OCI-LY7 (cell line): ENCODE results near the gene FBXL20. TPM values are rescaled to one million over a fixed set of nuclear protein-coding genes. Genes with fewer than 3 reads are reported as not detected.
A peak's percentile ranks its signal among the peaks of the same experiment; 100 is the strongest.

Source experiments
- BruUV-seq: library from RNA; stranded (reverse); fragments of 400-500 nt; replicated peaks from 2 replicates; lab custom pipeline; 2021; lab: Mats Ljungman, UMichigan
- CTCF ChIA-PET: fragments of 300-600 bp; sonication (Branson Sonifier 250); formaldehyde crosslinking; loops from one replicate; lab custom pipeline; 2022; ENCODE audit warnings: antibody characterized with exemption; ENCODE audit not compliant: unreplicated experiment; lab: Charles Lee
- POLR2A ChIA-PET: fragments of 300-600 bp; sonication (Branson Sonifier 250); formaldehyde crosslinking; loops from one replicate; lab custom pipeline; 2022; ENCODE audit warnings: antibody characterized with exemption; lab: Charles Lee
- DNase-seq: peaks from one replicate; pipeline ENCODE4 v3.0.0-alpha.2; 2015; ENCODE audit warnings: low spot score
- H2AFZ ChIP-seq: fragments of 200-600 bp; sonication (generic), shearing (Covaris generic); 2 replicates; pipeline ENCODE4 v1.6.1; 2014; ENCODE audit warnings: mild to moderate bottlenecking, antibody characterized with exemption, low read length, moderate library complexity
- H3K27ac ChIP-seq: fragments of 200-600 bp; sonication (generic); 2 replicates; pipeline ENCODE4 v1.5.1; 2014; ENCODE audit warnings: mixed run types, low read depth, mild to moderate bottlenecking, moderate library complexity, low read length, inconsistent platforms; ENCODE audit not compliant: poor library complexity, severe bottlenecking
- H3K36me3 ChIP-seq: fragments of 200-600 bp; sonication (generic); 2 replicates; pipeline ENCODE4 v1.6.1; 2014; ENCODE audit warnings: mild to moderate bottlenecking, antibody characterized with exemption, low read length, moderate library complexity, mixed read lengths; ENCODE audit not compliant: insufficient read depth
- H3K4me1 ChIP-seq: fragments of 200-600 bp; sonication (generic); 2 replicates; pipeline ENCODE4 v1.5.1; 2014; ENCODE audit warnings: mild to moderate bottlenecking, low read length; ENCODE audit not compliant: insufficient read depth, poor library complexity, severe bottlenecking
- H3K4me2 ChIP-seq: fragments of 200-600 bp; sonication (generic); 2 replicates; pipeline ENCODE4 v1.6.1; 2014; ENCODE audit warnings: mild to moderate bottlenecking, low read length
- H3K4me3 ChIP-seq: fragments of 200-600 bp; sonication (generic); 2 replicates; pipeline ENCODE4 v1.5.1; 2014; ENCODE audit warnings: mild to moderate bottlenecking, low read depth, low read length; ENCODE audit not compliant: poor library complexity, severe bottlenecking
- H3K79me2 ChIP-seq: fragments of 200-600 bp; sonication (generic); 2 replicates; pipeline ENCODE4 v1.6.1; 2016; ENCODE audit warnings: low read depth, mild to moderate bottlenecking, low read length, moderate library complexity, mixed read lengths; ENCODE audit not compliant: insufficient read depth
- H3K9me2 ChIP-seq: fragments of 200-600 bp; sonication (generic); 2 replicates; pipeline ENCODE4 v1.6.1; 2016; ENCODE audit warnings: mild to moderate bottlenecking, low read length, mixed read lengths; ENCODE audit not compliant: insufficient read depth
- H3K9me3 ChIP-seq: fragments of 200-600 bp; sonication (generic); 2 replicates; pipeline ENCODE4 v1.6.1; 2014; ENCODE audit warnings: mild to moderate bottlenecking, mixed run types, low read length, mixed read lengths
- H4K20me1 ChIP-seq: fragments of 200-600 bp; sonication (generic); 2 replicates; pipeline ENCODE4 v1.6.1; 2014; ENCODE audit warnings: mild to moderate bottlenecking, antibody characterized with exemption, low read length, moderate library complexity, mixed read lengths; ENCODE audit not compliant: insufficient read depth
- EZH2phosphoT487 ChIP-seq: fragments of 200-600 bp; sonication (generic); IDR thresholded peaks from 2 replicates; pipeline ENCODE4 v1.6.1; 2018; ENCODE audit warnings: low read depth, borderline replicate concordance, mild to moderate bottlenecking, mixed run types, antibody characterized with exemption, low read length, moderate library complexity, mixed read lengths
- intact Hi-C: fragments of 100-400 bp; cut with micrococcal nuclease; formaldehyde crosslinking; loops from one replicate; pipeline ENCODE4 v1.10.0; 2022; ENCODE audit not compliant: unreplicated experiment
- total RNA-seq, 2 experiments: library from RNA; depleted of rRNA in 1 of 2; stranded (reverse); fragments of >200 nt in 1 of 2; shearing (Covaris generic) in 1 of 2; gene quantifications; 2 replicates each; pipeline ENCODE4 v1.2.3, GENCODE V29; 2014 to 2022
- TF ChIP-seq, protein P1 (sequence below): fragments of 200-600 bp; sonication (generic); conservative IDR thresholded peaks from 2 replicates; pipeline ENCODE4 v1.5.1; 2014; ENCODE audit warnings: mild to moderate bottlenecking, antibody characterized with exemption, low read length, moderate library complexity, mixed read lengths

The FBXL20 gene
- total RNA-seq, 2 experiments from 2014 or later: 2.1 to 12.2 TPM

DNA sequence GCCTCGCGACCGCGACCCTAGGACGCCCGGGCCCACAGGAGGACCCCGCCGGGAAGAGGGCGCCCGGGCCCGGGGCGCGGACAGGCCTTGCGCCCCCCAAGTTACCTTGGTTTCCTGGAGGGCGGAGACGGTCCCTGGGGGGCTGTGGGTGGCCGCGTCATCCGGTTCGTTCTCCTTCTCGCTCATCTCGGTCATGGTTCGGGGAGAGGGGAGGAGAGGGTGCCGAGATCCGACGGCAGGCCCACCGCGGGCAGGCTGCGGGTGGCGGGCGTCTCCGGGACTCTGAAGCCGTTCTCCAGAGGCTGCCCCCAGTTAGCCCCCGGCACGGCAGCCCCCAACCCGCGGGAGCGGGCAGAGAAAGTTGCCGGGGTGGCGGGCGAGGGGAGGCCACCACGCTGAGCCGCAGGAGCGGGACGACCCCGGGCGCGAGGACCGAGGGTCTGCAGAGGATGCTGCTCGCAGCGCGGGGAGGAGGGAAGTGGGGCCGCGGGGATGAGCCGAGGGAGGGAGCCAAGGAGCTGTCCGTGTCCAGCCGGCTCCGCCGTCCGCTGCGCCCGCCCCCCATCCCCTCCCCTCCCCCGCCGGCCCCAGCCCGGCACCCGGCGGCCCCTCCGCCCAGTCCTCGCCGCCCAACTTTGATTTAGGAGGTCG lies 176.0 kb downstream of the FBXL20 start, which contains the start of gene STAC2:
STAC2 (minus strand) TSS at position 638 of the 651 bp plus-strand sequence; CDS start at position 195, 443 bp downstream.
- TF ChIP-seq, protein P1, sequence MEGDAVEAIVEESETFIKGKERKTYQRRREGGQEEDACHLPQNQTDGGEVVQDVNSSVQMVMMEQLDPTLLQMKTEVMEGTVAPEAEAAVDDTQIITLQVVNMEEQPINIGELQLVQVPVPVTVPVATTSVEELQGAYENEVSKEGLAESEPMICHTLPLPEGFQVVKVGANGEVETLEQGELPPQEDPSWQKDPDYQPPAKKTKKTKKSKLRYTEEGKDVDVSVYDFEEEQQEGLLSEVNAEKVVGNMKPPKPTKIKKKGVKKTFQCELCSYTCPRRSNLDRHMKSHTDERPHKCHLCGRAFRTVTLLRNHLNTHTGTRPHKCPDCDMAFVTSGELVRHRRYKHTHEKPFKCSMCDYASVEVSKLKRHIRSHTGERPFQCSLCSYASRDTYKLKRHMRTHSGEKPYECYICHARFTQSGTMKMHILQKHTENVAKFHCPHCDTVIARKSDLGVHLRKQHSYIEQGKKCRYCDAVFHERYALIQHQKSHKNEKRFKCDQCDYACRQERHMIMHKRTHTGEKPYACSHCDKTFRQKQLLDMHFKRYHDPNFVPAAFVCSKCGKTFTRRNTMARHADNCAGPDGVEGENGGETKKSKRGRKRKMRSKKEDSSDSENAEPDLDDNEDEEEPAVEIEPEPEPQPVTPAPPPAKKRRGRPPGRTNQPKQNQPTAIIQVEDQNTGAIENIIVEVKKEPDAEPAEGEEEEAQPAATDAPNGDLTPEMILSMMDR: no peak
- TF ChIP-seq EZH2phosphoT487: no peak
- DNase-seq: no peak
- Histone ChIP-seq H3K79me2 (no peaks in the 10 kb centered on the region), H3K4me3 (peak within 1 kb of the TSS; percentile 52), H2AFZ (no peak within 1 kb of the TSS), H4K20me1 (no peaks in the 10 kb centered on the region), H3K27ac (no peak within 1 kb of the TSS), H3K36me3 (no peaks in the 10 kb centered on the region), H3K9me3 (no peaks in the 10 kb centered on the region), H3K9me2 (no peaks in the 10 kb centered on the region), H3K4me2 (peak within 1 kb of the TSS; percentile 56), H3K4me1 (no peaks in the 10 kb centered on the region)
- BruUV-seq: no TSS peak
- CTCF ChIA-PET: no interaction called here
- POLR2A ChIA-PET: interaction anchor here (0.6 kb wide), 1 partner anchor 328 kb away, joined by 3 read pairs; no protein-coding TSS in a partner anchor
- intact Hi-C loops: no loop called here

DNA sequence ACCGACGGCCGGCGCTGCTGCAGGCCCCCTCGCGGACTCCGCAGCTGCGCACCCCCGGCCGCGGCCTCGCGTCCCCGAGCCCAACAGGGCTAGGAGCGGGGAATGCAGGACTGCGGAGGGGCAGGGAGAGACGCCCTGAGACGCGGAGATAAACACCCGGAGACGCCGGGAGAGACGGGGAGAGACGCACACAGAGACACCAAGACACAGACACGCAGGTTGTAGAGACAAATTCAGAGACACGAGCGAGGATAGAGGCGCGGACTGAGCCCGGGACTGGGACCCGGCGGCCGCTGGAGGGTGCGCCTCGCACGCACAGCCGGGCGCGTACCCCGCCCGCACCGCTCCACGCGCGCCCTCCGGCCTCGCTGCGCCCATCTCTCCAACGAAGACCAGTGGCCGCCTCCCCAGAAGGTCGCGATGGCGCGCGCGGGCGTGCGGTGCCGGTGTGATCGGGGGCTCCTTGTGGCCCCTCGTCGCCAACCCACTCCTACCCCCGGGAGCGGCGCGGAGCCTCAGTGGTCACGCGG lies 176.6 kb downstream of the FBXL20 start:
- no peaks in the 10 kb centered on the region for H3K4me1 ChIP-seq
- POLR2A ChIA-PET: no interaction called here
- BruUV-seq: no TSS peak

More for the DNA sequence above, 176.6 kb downstream of the FBXL20 start:
- Histone ChIP-seq H2AFZ (no peak overlapping the region), H3K36me3 (no peaks in the 10 kb centered on the region), H3K79me2 (no peaks in the 10 kb centered on the region), H3K4me3 (no peak overlapping the region), H3K4me2 (no peak overlapping the region), H4K20me1 (no peaks in the 10 kb centered on the region), H3K27ac (no peak overlapping the region), H3K9me3 (no peaks in the 10 kb centered on the region), H3K9me2 (no peaks in the 10 kb centered on the region)
- DNase-seq: no peak
- intact Hi-C loops: no loop called here
- TF ChIP-seq, protein P1: no peak
- peak; percentile 92; the same call in 1 of the 2 replicates for TF ChIP-seq EZH2phosphoT487
- CTCF ChIA-PET: no interaction called here
